ENCODE data around the gene TMUB1.

- TF ChIP-seq, protein P1, sequence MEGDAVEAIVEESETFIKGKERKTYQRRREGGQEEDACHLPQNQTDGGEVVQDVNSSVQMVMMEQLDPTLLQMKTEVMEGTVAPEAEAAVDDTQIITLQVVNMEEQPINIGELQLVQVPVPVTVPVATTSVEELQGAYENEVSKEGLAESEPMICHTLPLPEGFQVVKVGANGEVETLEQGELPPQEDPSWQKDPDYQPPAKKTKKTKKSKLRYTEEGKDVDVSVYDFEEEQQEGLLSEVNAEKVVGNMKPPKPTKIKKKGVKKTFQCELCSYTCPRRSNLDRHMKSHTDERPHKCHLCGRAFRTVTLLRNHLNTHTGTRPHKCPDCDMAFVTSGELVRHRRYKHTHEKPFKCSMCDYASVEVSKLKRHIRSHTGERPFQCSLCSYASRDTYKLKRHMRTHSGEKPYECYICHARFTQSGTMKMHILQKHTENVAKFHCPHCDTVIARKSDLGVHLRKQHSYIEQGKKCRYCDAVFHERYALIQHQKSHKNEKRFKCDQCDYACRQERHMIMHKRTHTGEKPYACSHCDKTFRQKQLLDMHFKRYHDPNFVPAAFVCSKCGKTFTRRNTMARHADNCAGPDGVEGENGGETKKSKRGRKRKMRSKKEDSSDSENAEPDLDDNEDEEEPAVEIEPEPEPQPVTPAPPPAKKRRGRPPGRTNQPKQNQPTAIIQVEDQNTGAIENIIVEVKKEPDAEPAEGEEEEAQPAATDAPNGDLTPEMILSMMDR (IDR thresholded peaks at IDR 0.05) = no peak
- TF ChIP-seq POLR2A (IDR thresholded peaks at IDR 0.05) = no peak
Observed at GRCh38 chr7:151088019-151088855, 4.9 kb upstream of the TMUB1 start.

Measured in lower leg skin (tissue), 3 donors.